Measurements from ENCODE around the gene GIMAP6.
"Not testable (repeated sequence)": the region's sequence is repeated elsewhere in the genome, so short reads cannot be mapped to it uniquely, and the experiment has no call there.

GIMAP6 gene

GRCh38 chr7:150579979-150580637, 52.1 kb downstream of the GIMAP6 start:
- DNase-seq: not testable (repeated sequence)
